ENCODE results near the gene HSD17B3.

The HSD17B3 gene

DNA sequence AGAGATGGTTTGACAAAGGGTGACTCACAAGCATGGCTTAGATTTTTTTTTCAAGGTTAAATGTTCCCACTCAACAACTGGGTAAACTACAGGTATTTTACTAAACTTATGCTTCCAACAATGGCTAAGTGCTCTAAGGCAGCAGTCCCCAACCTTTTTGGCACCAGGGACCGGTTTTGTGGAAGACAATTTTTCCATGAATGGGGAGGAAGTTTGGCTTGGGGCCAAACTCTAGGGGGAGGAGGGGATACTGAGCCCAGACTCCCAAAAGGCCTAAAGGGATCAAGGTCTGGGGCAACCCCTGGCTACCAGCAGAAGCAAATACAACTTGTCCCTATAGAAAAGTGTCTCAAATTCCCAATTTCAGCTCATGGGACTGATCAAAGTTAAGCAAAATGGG is 32.0 kb upstream of the HSD17B3 start:
- no peak overlapping the region for H3K9ac ChIP-seq (ENCODE audit: low read depth, low read length, poor library complexity, severe bottlenecking)
- H3K4me2 ChIP-seq (ENCODE audit: low read depth, low read length, poor library complexity, severe bottlenecking): no peak overlapping the region
- no peak overlapping the region for H3K4me3 ChIP-seq (ENCODE audit: low read length, poor library complexity, severe bottlenecking)
- TF ChIP-seq CTCF (conservative IDR thresholded peaks at IDR 0.05; ENCODE audit: low read length) (no peak), EZH2phosphoT487 (IDR thresholded peaks at IDR 0.05; ENCODE audit: borderline replicate concordance) (no peak)
- no peaks in the 10 kb centered on the region for H3K36me3 ChIP-seq (ENCODE audit: insufficient read depth, low read length)
- H3F3A ChIP-seq (ENCODE audit: low read depth): no peaks in the 10 kb centered on the region
- H3K4me1 ChIP-seq (ENCODE audit: insufficient read depth, low read length, poor library complexity, severe bottlenecking): no peaks in the 10 kb centered on the region
- H3K27me3 ChIP-seq (ENCODE audit: insufficient read depth, low read length, poor library complexity, severe bottlenecking): no peaks in the 10 kb centered on the region
- H2AFZ ChIP-seq (ENCODE audit: low read length): no peak overlapping the region
- H3K9me2 ChIP-seq (replicated peaks; ENCODE audit: low read depth, low read length): no peaks in the 10 kb centered on the region
- H4K20me1 ChIP-seq (ENCODE audit: insufficient read depth, low read length, poor library complexity, severe bottlenecking): no peaks in the 10 kb centered on the region
- H3K79me2 ChIP-seq (ENCODE audit: insufficient read depth, low read length): no peaks in the 10 kb centered on the region
- H3K9me3 ChIP-seq (ENCODE audit: insufficient read depth, low read depth, low read length): no peaks in the 10 kb centered on the region

GRCh38 chr9:96331236-96331947 is 29.4 kb upstream of the HSD17B3 start:
- no peak overlapping the region for H3K4me3 ChIP-seq (ENCODE audit: low read length, poor library complexity, severe bottlenecking)
- no peaks in the 10 kb centered on the region for H3K36me3 ChIP-seq (ENCODE audit: insufficient read depth, low read length)
- H3K4me2 ChIP-seq (ENCODE audit: low read depth, low read length, poor library complexity, severe bottlenecking): no peak overlapping the region
- no peak overlapping the region for H3K9ac ChIP-seq (ENCODE audit: low read depth, low read length, poor library complexity, severe bottlenecking)
- TF ChIP-seq EZH2phosphoT487 (IDR thresholded peaks at IDR 0.05; ENCODE audit: borderline replicate concordance): no peak
- no peak for TF ChIP-seq CTCF (conservative IDR thresholded peaks at IDR 0.05; ENCODE audit: low read length)
- no peaks in the 10 kb centered on the region for H4K20me1 ChIP-seq (ENCODE audit: insufficient read depth, low read length, poor library complexity, severe bottlenecking)
- no peaks in the 10 kb centered on the region for H3K4me1 ChIP-seq (ENCODE audit: insufficient read depth, low read length, poor library complexity, severe bottlenecking)
- H3K27me3 ChIP-seq (ENCODE audit: insufficient read depth, low read length, poor library complexity, severe bottlenecking): no peaks in the 10 kb centered on the region
- H2AFZ ChIP-seq (ENCODE audit: low read length): no peak overlapping the region
- no peaks in the 10 kb centered on the region for H3F3A ChIP-seq (ENCODE audit: low read depth)
- H3K79me2 ChIP-seq (ENCODE audit: insufficient read depth, low read length): no peaks in the 10 kb centered on the region
- no peaks in the 10 kb centered on the region for H3K9me3 ChIP-seq (ENCODE audit: insufficient read depth, low read depth, low read length)
- no peaks in the 10 kb centered on the region for H3K9me2 ChIP-seq (replicated peaks; ENCODE audit: low read depth, low read length)

GRCh38 chr9:96327694-96328352 is 25.8 kb upstream of the HSD17B3 start:
- Histone ChIP-seq H4K20me1 (ENCODE audit: insufficient read depth, low read length, poor library complexity, severe bottlenecking) (no peaks in the 10 kb centered on the region), H3K9ac (ENCODE audit: low read depth, low read length, poor library complexity, severe bottlenecking) (no peak overlapping the region), H3F3A (ENCODE audit: low read depth) (no peaks in the 10 kb centered on the region), H3K4me3 (ENCODE audit: low read length, poor library complexity, severe bottlenecking) (no peak overlapping the region), H3K9me2 (replicated peaks; ENCODE audit: low read depth, low read length) (no peaks in the 10 kb centered on the region), H2AFZ (ENCODE audit: low read length) (no peak overlapping the region), H3K36me3 (ENCODE audit: insufficient read depth, low read length) (no peaks in the 10 kb centered on the region), H3K4me2 (ENCODE audit: low read depth, low read length, poor library complexity, severe bottlenecking) (no peak overlapping the region), H3K79me2 (ENCODE audit: insufficient read depth, low read length) (no peaks in the 10 kb centered on the region), H3K4me1 (ENCODE audit: insufficient read depth, low read length, poor library complexity, severe bottlenecking) (no peaks in the 10 kb centered on the region), H3K27me3 (ENCODE audit: insufficient read depth, low read length, poor library complexity, severe bottlenecking) (no peaks in the 10 kb centered on the region), H3K9me3 (ENCODE audit: insufficient read depth, low read depth, low read length) (no peaks in the 10 kb centered on the region)
- TF ChIP-seq CTCF (conservative IDR thresholded peaks at IDR 0.05; ENCODE audit: low read length): peak; percentile 81
- TF ChIP-seq EZH2phosphoT487 (IDR thresholded peaks at IDR 0.05; ENCODE audit: borderline replicate concordance): no peak
